KOPT-K1 (cell line): ENCODE data around the gene ALB.

ENCODE experiments used
- H3K27ac ChIP-seq: fragments of 200-600 bp; sonication (generic); 2 replicates; pipeline ENCODE4 v1.5.1; 2016; ENCODE audit warnings: antibody characterized with exemption, mild to moderate bottlenecking, low read depth, low read length; ENCODE audit not compliant: poor library complexity, severe bottlenecking
- H3K36me3 ChIP-seq: fragments of 200-600 bp; sonication (generic); 2 replicates; pipeline ENCODE4 v1.5.1; 2017; ENCODE audit warnings: antibody characterized with exemption, mild to moderate bottlenecking, low read length, moderate library complexity; ENCODE audit not compliant: insufficient read depth
- H3K9me3 ChIP-seq: fragments of 200-600 bp; sonication (generic); 2 replicates; pipeline ENCODE4 v1.5.1; 2017; ENCODE audit warnings: antibody characterized with exemption, low read length, mild to moderate bottlenecking; ENCODE audit not compliant: insufficient read depth, poor library complexity, severe bottlenecking

The ALB gene

GRCh38 chr4:73447671-73448070, 43.6 kb downstream of the ALB start:
- no peak overlapping the region for H3K27ac ChIP-seq

DNA sequence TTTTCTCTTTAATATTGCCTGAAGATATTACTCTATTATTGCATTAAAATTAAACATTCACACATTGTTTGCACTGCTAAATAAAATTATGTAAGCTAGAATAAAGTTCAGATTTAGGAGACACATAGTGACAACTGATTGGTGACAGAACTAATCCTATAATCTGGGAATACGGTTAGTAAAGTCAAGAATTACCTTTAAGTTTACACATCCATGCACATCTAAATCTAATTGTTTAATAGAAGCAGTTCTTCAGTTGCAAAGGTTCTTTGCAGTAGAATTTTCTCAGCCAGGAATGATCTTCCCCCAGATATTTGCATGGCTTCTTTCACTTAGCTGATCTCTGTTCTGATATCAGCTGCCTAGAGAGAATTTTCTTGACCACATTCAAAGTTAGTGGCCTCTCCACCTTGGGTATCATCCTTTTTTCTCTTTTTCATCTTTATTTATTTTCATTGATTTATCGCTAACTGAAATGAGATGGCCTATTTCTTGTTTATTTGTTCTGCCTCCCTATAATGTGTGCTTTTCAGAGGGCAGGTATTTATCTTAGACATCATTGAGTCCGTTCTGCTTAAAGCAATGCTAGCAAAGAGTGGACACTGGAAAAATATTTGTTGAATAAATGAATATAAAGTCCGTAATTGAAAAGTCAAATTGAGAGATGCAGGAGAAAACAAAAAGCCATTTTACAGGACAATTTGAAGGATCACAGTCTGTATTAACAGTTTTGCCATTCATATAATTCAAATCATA, 44.5 kb downstream of the ALB start:
- Histone ChIP-seq H3K9me3 (no peaks in the 10 kb centered on the region), H3K27ac (no peak overlapping the region), H3K36me3 (no peaks in the 10 kb centered on the region)

More at GRCh38 chr4:73447671-73448070, 43.6 kb downstream of the ALB start:
- no peaks in the 10 kb centered on the region for H3K9me3 ChIP-seq
- no peaks in the 10 kb centered on the region for H3K36me3 ChIP-seq

DNA sequence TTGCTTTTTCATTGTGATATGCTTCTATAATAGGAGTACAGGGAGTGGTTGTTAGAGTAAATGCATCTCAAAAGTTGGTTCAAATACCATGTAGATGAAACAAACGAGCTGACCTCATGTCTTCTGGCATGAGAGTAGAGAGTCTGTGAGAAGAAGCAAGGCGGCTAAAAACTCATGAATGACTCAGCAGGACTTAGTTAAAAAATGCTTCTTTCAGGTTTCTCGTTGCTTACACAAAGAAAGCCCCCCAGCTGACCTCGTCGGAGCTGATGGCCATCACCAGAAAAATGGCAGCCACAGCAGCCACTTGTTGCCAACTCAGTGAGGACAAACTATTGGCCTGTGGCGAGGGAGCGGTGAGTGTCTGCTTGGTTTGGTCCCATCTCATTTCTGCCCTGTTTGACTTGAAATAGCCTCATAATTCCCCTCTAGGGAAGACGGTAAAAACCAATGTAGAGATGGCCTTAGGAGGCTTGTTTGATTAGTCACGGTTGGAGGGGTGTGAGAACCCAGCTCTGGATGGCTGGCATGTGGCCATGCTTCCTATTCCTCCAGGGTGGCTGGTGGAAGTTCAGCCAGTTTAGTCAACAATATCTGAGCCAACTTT, 46.4 kb downstream of the ALB start:
- H3K9me3 ChIP-seq: no peaks in the 10 kb centered on the region
- no peaks in the 10 kb centered on the region for H3K36me3 ChIP-seq
- H3K27ac ChIP-seq: no peak overlapping the region

- Histone ChIP-seq H3K36me3 (no peaks in the 10 kb centered on the region), H3K9me3 (no peaks in the 10 kb centered on the region), H3K27ac (no peak overlapping the region)
Measured at GRCh38 chr4:73451404-73451803, 47.3 kb downstream of the ALB start.

- Histone ChIP-seq H3K36me3 (no peaks in the 10 kb centered on the region), H3K9me3 (no peaks in the 10 kb centered on the region), H3K27ac (no peak overlapping the region)
Measured at GRCh38 chr4:73451981-73452747, 48.1 kb downstream of the ALB start.

- Histone ChIP-seq H3K9me3 (no peaks in the 10 kb centered on the region), H3K36me3 (no peaks in the 10 kb centered on the region), H3K27ac (no peak overlapping the region)
Measured at GRCh38 chr4:73452953-73453700, 49.0 kb downstream of the ALB start.

- H3K36me3 ChIP-seq: no peaks in the 10 kb centered on the region
- H3K27ac ChIP-seq: no peak overlapping the region
- H3K9me3 ChIP-seq: no peaks in the 10 kb centered on the region
Measured at GRCh38 chr4:73453701-73454005, 49.6 kb downstream of the ALB start.

DNA sequence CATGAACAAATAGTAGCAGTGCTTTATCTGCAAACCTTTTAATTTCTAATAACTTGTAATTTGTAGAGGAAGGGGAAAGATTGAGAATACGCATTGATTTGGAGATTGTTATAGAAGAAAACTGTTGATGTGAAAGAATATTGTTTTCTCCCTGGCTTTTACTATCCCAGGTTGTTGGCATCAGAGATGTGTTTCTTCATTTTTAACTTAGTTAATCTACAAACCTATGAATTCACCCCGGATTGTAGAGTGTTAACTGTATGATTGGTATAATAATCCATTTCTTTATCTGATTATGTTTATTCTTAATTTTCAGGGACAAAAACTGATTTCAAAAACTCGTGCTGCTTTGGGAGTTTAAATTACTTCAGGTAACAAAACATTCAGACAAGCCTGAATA, 50.8 kb downstream of the ALB start:
- Histone ChIP-seq H3K36me3 (no peaks in the 10 kb centered on the region), H3K9me3 (no peaks in the 10 kb centered on the region), H3K27ac (no peak overlapping the region)

GRCh38 chr4:73456177-73457022, 52.3 kb downstream of the ALB start:
- H3K9me3 ChIP-seq: no peaks in the 10 kb centered on the region
- no peaks in the 10 kb centered on the region for H3K36me3 ChIP-seq
- no peak overlapping the region for H3K27ac ChIP-seq

DNA sequence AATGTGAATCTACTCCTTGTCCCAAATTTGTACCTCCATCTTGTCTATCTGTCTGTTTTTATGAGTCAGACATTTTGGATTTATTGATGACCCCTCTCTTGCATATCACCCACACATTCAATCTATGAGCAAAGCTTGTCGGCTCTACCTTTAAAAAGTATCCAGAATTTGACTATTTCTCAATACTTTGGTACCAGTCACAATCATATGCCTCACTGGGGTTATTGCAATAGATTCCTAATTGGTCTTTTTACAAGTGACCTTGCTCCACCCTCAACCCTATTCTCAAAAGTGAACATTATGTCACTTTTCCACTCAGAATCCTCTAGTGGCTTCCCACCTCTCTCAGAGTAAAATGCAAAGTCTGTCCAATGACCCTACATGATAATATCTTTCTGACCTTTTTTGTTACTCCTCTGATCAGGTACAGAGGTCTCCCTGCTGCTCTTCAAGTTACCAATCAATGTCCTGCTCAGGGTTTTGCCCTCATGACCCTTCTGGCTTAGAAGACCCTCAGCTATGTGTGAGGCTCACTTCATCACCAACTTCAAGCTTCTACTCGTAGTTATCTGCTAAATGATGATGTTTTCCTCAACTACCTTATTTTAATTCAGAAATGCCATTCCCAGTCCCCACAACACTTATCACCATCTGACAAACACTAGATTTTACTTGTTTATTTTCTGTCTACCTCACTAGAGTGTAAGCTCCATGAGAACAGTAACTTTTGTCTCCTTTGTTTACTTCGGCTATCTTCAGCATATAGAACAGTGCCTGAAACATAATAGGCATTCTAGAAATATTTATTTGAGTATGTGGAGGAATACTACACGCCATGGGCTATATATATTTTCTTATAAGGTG, 54.3 kb downstream of the ALB start:
- no peak overlapping the region for H3K27ac ChIP-seq
- H3K36me3 ChIP-seq: no peaks in the 10 kb centered on the region
- H3K9me3 ChIP-seq: no peaks in the 10 kb centered on the region

- Histone ChIP-seq H3K27ac (no peak overlapping the region), H3K36me3 (no peaks in the 10 kb centered on the region), H3K9me3 (no peaks in the 10 kb centered on the region)
Measured at GRCh38 chr4:73459048-73459421, 54.9 kb downstream of the ALB start.

DNA sequence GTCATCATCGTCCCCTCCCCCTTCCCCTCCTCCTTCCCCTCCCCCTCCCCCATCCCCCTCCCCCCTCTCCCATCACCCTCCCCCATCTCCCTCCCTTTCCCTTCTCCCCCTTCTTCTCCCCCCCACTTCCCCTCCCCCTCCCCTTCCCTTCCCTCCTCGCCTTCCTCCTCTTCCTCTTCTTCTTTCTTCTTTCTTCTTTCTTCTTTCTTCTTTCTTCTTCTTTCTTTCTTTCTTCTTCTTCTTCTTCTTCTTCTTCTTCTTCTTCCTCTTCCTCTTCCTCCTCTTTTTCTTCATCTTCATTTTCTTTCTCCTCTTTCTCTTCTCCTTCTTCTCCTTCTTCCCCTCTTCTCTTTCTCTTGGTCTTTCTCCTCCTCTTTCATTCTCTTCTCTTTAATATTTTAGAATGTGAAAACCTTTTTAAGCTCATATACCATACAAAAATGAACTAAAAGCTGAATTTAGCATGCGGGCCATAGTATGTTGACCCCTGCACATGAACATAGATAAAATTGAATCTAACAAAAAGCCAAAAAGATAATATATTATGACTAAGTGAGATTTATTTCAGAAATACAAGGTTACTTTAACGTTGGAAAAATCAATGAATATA, 56.9 kb downstream of the ALB start:
- Histone ChIP-seq H3K9me3 (no peaks in the 10 kb centered on the region), H3K27ac (no peak overlapping the region)

DNA sequence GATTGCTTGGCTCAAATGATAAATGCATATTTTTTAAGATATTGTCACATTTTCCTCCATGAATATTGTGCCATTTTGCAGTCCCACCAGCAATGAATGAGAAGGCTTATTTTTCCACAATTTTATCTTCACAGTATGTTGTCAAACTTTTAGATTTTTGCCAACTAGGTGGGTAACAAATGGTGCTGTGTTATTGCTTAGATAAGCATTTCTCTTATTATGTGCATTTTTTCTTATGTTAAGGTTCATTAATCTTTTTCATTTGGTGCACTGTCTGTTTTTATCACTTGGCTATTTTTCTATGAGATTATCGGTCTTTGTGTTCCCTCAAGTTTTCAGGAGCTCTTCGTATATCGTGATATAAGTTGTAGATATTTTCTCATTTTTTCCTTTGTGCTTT, 64.1 kb downstream of the ALB start:
- H3K36me3 ChIP-seq: no peaks in the 10 kb centered on the region
- no peak overlapping the region for H3K27ac ChIP-seq
- peaks cover 8% of the 10 kb centered on the region for H3K9me3 ChIP-seq

More for the DNA sequence above, 56.9 kb downstream of the ALB start:
- H3K36me3 ChIP-seq: no peaks in the 10 kb centered on the region
